ENCODE results near the gene FAM83D.
"Not testable (repeated sequence)": the region's sequence is repeated elsewhere in the genome, so short reads cannot be mapped to it uniquely, and the experiment has no call there.

Gene FAM83D

DNA sequence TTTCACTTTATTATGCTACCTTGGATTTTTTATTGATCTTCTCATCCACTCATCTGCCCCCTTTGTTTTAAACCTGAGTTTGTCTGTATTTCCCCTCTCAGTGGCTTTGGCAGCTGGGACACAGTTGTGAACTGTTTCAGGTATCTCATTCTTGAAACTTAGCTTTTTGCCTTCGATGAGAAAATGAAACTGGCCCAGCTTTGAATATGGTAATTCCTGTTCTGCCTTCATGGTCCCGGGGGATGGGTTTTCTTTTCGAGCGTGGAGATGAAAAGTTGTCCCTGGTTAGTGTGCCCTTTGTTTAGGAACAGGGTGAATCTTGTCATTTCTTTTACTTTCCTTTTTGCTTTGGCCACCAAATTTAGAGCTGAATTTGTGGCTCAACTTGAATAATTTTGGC is 61.6 kb downstream of the FAM83D start:
- Histone ChIP-seq H3K36me3 (ENCODE audit: control insufficient read depth, insufficient read depth, low read length) (peaks cover 28% of the 10 kb centered on the region), H3K27me3 (ENCODE audit: control insufficient read depth, insufficient read depth, low read length) (no peaks in the 10 kb centered on the region), H3K27ac (ENCODE audit: low read depth, low read length) (no peak overlapping the region), H3K4me1 (ENCODE audit: control insufficient read depth, insufficient read depth, low read length) (no peaks in the 10 kb centered on the region), H3K9me3 (ENCODE audit: control insufficient read depth, insufficient read depth, low read depth, low read length) (no peaks in the 10 kb centered on the region), H3K4me3 (ENCODE audit: low read depth, low read length) (no peak overlapping the region), H3K9ac (ENCODE audit: low read length) (no peak overlapping the region)

- Histone ChIP-seq H3K27me3 (ENCODE audit: control insufficient read depth, insufficient read depth, low read length) (no peaks in the 10 kb centered on the region), H3K9me3 (ENCODE audit: control insufficient read depth, insufficient read depth, low read depth, low read length) (no peaks in the 10 kb centered on the region), H3K9ac (ENCODE audit: low read length) (no peak overlapping the region), H3K4me1 (ENCODE audit: control insufficient read depth, insufficient read depth, low read length) (no peaks in the 10 kb centered on the region), H3K27ac (ENCODE audit: low read depth, low read length) (no peak overlapping the region), H3K36me3 (ENCODE audit: control insufficient read depth, insufficient read depth, low read length) (peaks cover 37% of the 10 kb centered on the region), H3K4me3 (ENCODE audit: low read depth, low read length) (no peak overlapping the region)
Observed at GRCh38 chr20:38990728-38991127, 64.5 kb downstream of the FAM83D start.

GRCh38 chr20:38991814-38992704 is 65.8 kb downstream of the FAM83D start:
- peaks cover 46% of the 10 kb centered on the region for H3K36me3 ChIP-seq (ENCODE audit: control insufficient read depth, insufficient read depth, low read length)
- no peaks in the 10 kb centered on the region for H3K4me1 ChIP-seq (ENCODE audit: control insufficient read depth, insufficient read depth, low read length)
- no peak overlapping the region for H3K4me3 ChIP-seq (ENCODE audit: low read depth, low read length)
- no peaks in the 10 kb centered on the region for H3K9me3 ChIP-seq (ENCODE audit: control insufficient read depth, insufficient read depth, low read depth, low read length)
- H3K27me3 ChIP-seq (ENCODE audit: control insufficient read depth, insufficient read depth, low read length), result no peaks in the 10 kb centered on the region
- no peak overlapping the region for H3K9ac ChIP-seq (ENCODE audit: low read length)
- no peak overlapping the region for H3K27ac ChIP-seq (ENCODE audit: low read depth, low read length)

DNA sequence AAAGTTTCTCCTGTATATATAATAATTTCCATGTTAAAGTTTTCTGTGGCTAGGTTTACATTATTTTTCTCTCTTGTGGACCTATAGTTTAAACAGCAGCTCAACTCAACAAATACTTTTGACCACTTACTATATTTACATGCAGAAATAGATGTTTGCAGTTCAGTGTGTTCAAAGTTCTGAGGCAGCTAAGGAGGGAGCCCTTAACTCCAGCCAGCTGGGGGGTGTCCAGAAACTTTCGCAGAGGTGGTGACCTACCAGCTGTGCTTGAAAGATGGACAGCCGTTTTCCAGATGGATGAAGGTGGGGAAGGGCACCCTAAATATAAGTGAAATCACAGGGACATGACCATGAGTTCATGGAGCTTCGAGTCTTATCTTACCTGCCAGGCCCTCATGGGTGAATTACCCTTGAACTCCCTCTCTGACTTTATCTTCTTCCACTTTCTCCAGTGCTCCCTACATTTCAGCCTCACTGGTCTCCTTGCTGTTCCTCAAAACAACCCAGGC is 69.4 kb downstream of the FAM83D start:
- Histone ChIP-seq H3K4me3 (ENCODE audit: low read depth, low read length) (no peak overlapping the region), H3K27ac (ENCODE audit: low read depth, low read length) (no peak overlapping the region), H3K36me3 (ENCODE audit: control insufficient read depth, insufficient read depth, low read length) (peaks cover 55% of the 10 kb centered on the region), H3K9ac (ENCODE audit: low read length) (no peak overlapping the region), H3K9me3 (ENCODE audit: control insufficient read depth, insufficient read depth, low read depth, low read length) (no peaks in the 10 kb centered on the region), H3K4me1 (ENCODE audit: control insufficient read depth, insufficient read depth, low read length) (no peaks in the 10 kb centered on the region), H3K27me3 (ENCODE audit: control insufficient read depth, insufficient read depth, low read length) (no peaks in the 10 kb centered on the region)

GRCh38 chr20:38996866-38997265 is 70.6 kb downstream of the FAM83D start:
- not testable (repeated sequence) for H3K4me3 ChIP-seq (ENCODE audit: low read depth, low read length); H3K27ac ChIP-seq (ENCODE audit: low read depth, low read length)
- peaks cover 62% of the 10 kb centered on the region for H3K36me3 ChIP-seq (ENCODE audit: control insufficient read depth, insufficient read depth, low read length)

DNA sequence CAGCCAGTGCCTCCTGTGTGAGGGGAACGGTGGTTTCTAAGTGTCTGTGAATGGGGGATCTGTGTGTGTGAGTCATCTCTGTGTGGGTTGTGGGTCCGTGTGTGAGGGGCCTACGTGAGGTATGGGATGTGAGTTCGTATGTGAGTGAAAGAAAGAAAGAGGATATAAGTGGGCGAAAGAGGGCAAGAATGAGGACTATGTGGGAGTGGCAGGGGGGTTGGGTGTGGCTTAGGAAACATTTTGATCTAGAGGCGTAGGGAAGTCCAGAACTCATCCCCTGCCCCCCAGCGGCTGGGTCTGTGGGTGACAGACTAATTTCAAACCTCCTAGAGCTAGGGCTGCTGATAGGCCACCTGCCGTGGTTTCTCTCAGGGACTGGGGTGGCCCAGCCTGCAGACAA is 71.4 kb downstream of the FAM83D start:
- Histone ChIP-seq H3K27ac (ENCODE audit: low read depth, low read length) (no peak overlapping the region), H3K36me3 (ENCODE audit: control insufficient read depth, insufficient read depth, low read length) (peaks cover 66% of the 10 kb centered on the region), H3K27me3 (ENCODE audit: control insufficient read depth, insufficient read depth, low read length) (no peaks in the 10 kb centered on the region), H3K4me3 (ENCODE audit: low read depth, low read length) (no peak overlapping the region), H3K9ac (ENCODE audit: low read length) (no peak overlapping the region), H3K4me1 (ENCODE audit: control insufficient read depth, insufficient read depth, low read length) (no peaks in the 10 kb centered on the region), H3K9me3 (ENCODE audit: control insufficient read depth, insufficient read depth, low read depth, low read length) (no peaks in the 10 kb centered on the region)

More at GRCh38 chr20:38996866-38997265, 70.6 kb downstream of the FAM83D start:
- H3K27me3 ChIP-seq (ENCODE audit: control insufficient read depth, insufficient read depth, low read length); H3K9me3 ChIP-seq (ENCODE audit: control insufficient read depth, insufficient read depth, low read depth, low read length); H3K9ac ChIP-seq (ENCODE audit: low read length); H3K4me1 ChIP-seq (ENCODE audit: control insufficient read depth, insufficient read depth, low read length): not testable (repeated sequence)

GRCh38 chr20:38999217-38999616 is 73.0 kb downstream of the FAM83D start:
- Histone ChIP-seq H3K27me3 (ENCODE audit: control insufficient read depth, insufficient read depth, low read length) (no peaks in the 10 kb centered on the region), H3K9me3 (ENCODE audit: control insufficient read depth, insufficient read depth, low read depth, low read length) (no peaks in the 10 kb centered on the region), H3K36me3 (ENCODE audit: control insufficient read depth, insufficient read depth, low read length) (peaks cover 76% of the 10 kb centered on the region), H3K4me1 (ENCODE audit: control insufficient read depth, insufficient read depth, low read length) (no peaks in the 10 kb centered on the region), H3K27ac (ENCODE audit: low read depth, low read length) (no peak overlapping the region), H3K9ac (ENCODE audit: low read length) (no peak overlapping the region), H3K4me3 (ENCODE audit: low read depth, low read length) (no peak overlapping the region)

- Histone ChIP-seq H3K36me3 (ENCODE audit: control insufficient read depth, insufficient read depth, low read length) (peaks cover 79% of the 10 kb centered on the region), H3K27me3 (ENCODE audit: control insufficient read depth, insufficient read depth, low read length) (no peaks in the 10 kb centered on the region), H3K9me3 (ENCODE audit: control insufficient read depth, insufficient read depth, low read depth, low read length) (no peaks in the 10 kb centered on the region), H3K9ac (ENCODE audit: low read length) (no peak overlapping the region), H3K4me1 (ENCODE audit: control insufficient read depth, insufficient read depth, low read length) (no peaks in the 10 kb centered on the region), H3K4me3 (ENCODE audit: low read depth, low read length) (no peak overlapping the region), H3K27ac (ENCODE audit: low read depth, low read length) (no peak overlapping the region)
Observed at GRCh38 chr20:38999965-39000910, 74.0 kb downstream of the FAM83D start.
